Measurements from ENCODE around the gene MYRFL. TPM values are rescaled to one million over a fixed set of nuclear protein-coding genes. Genes with fewer than 3 reads are reported as not detected.

The MYRFL gene
- total RNA-seq, 1 experiment from 2014 or later, result 1.3 TPM

DNA sequence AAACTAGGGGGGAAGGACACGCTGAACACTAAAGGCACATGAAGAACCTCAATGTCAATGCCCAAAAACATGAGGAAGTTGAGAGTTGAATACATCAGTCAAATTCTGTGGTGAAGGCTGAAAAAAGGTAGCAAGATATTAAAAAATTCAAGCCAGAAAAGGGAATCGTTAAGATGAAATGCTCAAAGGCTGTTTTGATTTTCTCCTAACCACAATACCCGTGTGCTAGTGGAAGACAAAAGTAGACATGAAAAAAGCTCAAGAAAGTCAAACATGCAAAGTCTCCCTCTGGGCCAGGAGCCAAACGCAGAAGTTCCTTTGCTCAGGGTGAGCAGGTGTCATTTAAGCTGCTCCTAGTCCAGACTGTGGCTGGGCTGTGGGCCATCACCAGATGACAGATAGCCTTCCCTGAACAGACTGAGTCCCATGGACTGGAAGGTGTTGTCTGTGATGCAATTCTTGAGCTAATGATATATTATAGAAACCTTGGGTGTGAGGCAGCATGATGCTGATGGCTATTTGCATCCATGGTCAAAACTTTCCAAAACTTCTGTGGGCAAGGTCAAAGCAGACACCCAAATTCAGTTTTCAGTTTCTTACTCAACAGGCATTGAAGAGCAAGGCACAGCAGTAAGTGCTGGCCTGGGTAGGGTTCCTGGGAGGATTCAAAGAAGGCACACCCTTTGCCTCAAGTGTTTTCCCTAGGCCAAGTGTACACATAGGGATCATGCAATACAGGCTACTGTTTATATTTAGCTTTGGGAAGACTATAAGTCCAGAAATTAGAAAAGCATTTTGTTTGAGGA is 81.6 kb downstream of the MYRFL start:
- H3K9me3 Mint-ChIP-seq, result no peaks in the 10 kb centered on the region
- no peak for ATAC-seq
- CTCF ChIA-PET, result no interaction called here

DNA sequence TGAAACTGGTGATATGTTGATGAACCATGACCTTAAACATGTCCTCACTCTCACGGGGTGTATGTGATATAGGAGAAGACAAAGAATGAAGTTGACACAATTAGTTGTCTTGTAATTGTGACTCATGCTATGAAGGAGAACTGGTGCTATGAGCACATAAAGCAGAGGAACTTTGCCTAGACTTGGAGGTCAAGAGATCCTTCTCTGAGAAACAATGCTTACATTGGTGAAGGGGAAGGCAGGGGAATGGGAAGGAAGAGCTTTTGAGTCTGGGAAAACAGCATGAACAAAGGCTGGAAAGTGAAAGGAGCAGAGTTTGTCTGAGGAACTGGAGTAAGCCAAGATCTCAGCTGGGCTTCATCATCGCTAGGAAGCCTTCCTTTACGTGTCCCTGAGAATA is 83.2 kb downstream of the MYRFL start:
- DNase-seq (ENCODE audit: low spot score), result no peak
- H3K4me3 Mint-ChIP-seq, result no peak overlapping the region
- ChIA-PET POLR2A (no interaction called here), CTCF (interaction anchor here (1.0 kb wide), 1 partner anchor 24 kb away, joined by 3 read pairs; no protein-coding TSS in a partner anchor)
- H3K4me1 Mint-ChIP-seq, result peaks cover 13% of the 10 kb centered on the region
- no peak overlapping the region for H3K27ac Mint-ChIP-seq
- H3K9me3 Mint-ChIP-seq, result no peaks in the 10 kb centered on the region
- no peaks in the 10 kb centered on the region for H3K27me3 Mint-ChIP-seq (ENCODE audit: low read depth)
- no peak for ATAC-seq
- peaks cover 5% of the 10 kb centered on the region; the same call in 1 of the 2 replicates for H3K36me3 Mint-ChIP-seq
- TF ChIP-seq GRHL2 (CRISPR knock-in tag; IDR thresholded peaks at IDR 0.05; ENCODE audit: insufficient replicate concordance, severe bottlenecking) (no peak), TEAD4 (CRISPR knock-in tag; IDR thresholded peaks at IDR 0.05) (no peak), ZNF671 (CRISPR knock-in tag; IDR thresholded peaks at IDR 0.05) (no peak), ZNF416 (CRISPR knock-in tag; IDR thresholded peaks at IDR 0.05) (no peak), RORB (CRISPR knock-in tag; IDR thresholded peaks at IDR 0.05) (no peak), EMX1 (CRISPR knock-in tag; IDR thresholded peaks at IDR 0.05) (no peak), NR1H2 (CRISPR knock-in tag; IDR thresholded peaks at IDR 0.05) (no peak), TCF7 (CRISPR knock-in tag; IDR thresholded peaks at IDR 0.05; ENCODE audit: low read depth) (no peak), NR2C2 (CRISPR knock-in tag; IDR thresholded peaks at IDR 0.05) (no peak), NFATC4 (CRISPR knock-in tag; IDR thresholded peaks at IDR 0.05) (no peak), JAZF1 (CRISPR knock-in tag; IDR thresholded peaks at IDR 0.05) (no peak), ETV6 (CRISPR knock-in tag; IDR thresholded peaks at IDR 0.05) (no peak), FOXP1 (CRISPR knock-in tag; IDR thresholded peaks at IDR 0.05; ENCODE audit: borderline replicate concordance) (no peak)
- TF ChIP-seq, protein P1, sequence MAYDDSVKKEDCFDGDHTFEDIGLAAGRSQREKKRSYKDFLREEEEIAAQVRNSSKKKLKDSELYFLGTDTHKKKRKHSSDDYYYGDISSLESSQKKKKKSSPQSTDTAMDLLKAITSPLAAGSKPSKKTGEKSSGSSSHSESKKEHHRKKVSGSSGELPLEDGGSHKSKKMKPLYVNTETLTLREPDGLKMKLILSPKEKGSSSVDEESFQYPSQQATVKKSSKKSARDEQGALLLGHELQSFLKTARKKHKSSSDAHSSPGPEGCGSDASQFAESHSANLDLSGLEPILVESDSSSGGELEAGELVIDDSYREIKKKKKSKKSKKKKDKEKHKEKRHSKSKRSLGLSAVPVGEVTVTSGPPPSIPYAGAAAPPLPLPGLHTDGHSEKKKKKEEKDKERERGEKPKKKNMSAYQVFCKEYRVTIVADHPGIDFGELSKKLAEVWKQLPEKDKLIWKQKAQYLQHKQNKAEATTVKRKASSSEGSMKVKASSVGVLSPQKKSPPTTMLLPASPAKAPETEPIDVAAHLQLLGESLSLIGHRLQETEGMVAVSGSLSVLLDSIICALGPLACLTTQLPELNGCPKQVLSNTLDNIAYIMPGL (CRISPR knock-in tag; IDR thresholded peaks at IDR 0.05), result no peak
- TF ChIP-seq, protein P2, sequence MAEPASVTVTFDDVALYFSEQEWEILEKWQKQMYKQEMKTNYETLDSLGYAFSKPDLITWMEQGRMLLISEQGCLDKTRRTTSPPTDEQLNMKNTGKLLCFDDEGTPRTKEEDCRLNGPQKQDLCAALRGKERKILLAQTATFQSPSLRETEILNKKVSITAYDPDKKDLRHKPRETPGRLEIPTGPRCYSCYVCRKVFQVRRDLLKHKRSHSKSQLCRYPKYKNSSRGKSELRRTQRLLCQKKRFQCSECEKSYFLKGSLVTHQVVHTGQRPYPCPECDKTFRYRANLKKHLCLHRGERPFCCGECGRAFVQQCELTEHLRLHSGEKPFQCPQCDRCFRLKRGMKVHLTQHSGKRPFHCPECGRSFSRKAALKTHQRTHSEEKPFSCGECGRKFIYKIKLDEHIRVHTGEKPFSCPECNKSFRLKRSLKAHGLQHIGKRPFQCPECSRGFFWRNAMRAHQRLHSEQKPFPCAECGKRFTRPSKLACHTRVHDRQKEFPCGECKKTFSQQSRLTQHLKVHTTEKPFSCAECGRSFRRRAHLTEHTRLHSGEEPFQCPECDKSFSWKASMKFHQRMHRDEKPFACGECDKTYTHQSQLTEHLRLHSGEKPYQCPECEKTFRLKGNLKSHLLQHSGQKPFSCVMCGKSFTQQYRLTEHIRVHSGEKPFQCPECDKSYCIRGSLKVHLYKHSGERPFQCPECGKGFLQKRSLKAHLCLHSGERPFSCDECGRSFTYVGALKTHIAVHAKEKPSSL (CRISPR knock-in tag; conservative IDR thresholded peaks at IDR 0.05), result no peak
- TF ChIP-seq, protein P3, sequence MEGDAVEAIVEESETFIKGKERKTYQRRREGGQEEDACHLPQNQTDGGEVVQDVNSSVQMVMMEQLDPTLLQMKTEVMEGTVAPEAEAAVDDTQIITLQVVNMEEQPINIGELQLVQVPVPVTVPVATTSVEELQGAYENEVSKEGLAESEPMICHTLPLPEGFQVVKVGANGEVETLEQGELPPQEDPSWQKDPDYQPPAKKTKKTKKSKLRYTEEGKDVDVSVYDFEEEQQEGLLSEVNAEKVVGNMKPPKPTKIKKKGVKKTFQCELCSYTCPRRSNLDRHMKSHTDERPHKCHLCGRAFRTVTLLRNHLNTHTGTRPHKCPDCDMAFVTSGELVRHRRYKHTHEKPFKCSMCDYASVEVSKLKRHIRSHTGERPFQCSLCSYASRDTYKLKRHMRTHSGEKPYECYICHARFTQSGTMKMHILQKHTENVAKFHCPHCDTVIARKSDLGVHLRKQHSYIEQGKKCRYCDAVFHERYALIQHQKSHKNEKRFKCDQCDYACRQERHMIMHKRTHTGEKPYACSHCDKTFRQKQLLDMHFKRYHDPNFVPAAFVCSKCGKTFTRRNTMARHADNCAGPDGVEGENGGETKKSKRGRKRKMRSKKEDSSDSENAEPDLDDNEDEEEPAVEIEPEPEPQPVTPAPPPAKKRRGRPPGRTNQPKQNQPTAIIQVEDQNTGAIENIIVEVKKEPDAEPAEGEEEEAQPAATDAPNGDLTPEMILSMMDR (IDR thresholded peaks at IDR 0.05), result no peak
- TF ChIP-seq, protein P4, sequence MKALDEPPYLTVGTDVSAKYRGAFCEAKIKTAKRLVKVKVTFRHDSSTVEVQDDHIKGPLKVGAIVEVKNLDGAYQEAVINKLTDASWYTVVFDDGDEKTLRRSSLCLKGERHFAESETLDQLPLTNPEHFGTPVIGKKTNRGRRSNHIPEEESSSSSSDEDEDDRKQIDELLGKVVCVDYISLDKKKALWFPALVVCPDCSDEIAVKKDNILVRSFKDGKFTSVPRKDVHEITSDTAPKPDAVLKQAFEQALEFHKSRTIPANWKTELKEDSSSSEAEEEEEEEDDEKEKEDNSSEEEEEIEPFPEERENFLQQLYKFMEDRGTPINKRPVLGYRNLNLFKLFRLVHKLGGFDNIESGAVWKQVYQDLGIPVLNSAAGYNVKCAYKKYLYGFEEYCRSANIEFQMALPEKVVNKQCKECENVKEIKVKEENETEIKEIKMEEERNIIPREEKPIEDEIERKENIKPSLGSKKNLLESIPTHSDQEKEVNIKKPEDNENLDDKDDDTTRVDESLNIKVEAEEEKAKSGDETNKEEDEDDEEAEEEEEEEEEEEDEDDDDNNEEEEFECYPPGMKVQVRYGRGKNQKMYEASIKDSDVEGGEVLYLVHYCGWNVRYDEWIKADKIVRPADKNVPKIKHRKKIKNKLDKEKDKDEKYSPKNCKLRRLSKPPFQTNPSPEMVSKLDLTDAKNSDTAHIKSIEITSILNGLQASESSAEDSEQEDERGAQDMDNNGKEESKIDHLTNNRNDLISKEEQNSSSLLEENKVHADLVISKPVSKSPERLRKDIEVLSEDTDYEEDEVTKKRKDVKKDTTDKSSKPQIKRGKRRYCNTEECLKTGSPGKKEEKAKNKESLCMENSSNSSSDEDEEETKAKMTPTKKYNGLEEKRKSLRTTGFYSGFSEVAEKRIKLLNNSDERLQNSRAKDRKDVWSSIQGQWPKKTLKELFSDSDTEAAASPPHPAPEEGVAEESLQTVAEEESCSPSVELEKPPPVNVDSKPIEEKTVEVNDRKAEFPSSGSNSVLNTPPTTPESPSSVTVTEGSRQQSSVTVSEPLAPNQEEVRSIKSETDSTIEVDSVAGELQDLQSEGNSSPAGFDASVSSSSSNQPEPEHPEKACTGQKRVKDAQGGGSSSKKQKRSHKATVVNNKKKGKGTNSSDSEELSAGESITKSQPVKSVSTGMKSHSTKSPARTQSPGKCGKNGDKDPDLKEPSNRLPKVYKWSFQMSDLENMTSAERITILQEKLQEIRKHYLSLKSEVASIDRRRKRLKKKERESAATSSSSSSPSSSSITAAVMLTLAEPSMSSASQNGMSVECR (CRISPR knock-in tag; IDR thresholded peaks at IDR 0.05; ENCODE audit: borderline replicate concordance), result no peak

More for the DNA sequence above, 81.6 kb downstream of the MYRFL start:
- no peak for DNase-seq (ENCODE audit: low spot score)
- no peak for TF ChIP-seq ZNF121 (CRISPR knock-in tag; IDR thresholded peaks at IDR 0.05)
- TF ChIP-seq GTF2I (CRISPR knock-in tag; conservative IDR thresholded peaks at IDR 0.05), result no peak
- TF ChIP-seq RELA (CRISPR knock-in tag; IDR thresholded peaks at IDR 0.05; ENCODE audit: borderline replicate concordance), result no peak
- no peak for TF ChIP-seq NFE2L1 (CRISPR knock-in tag; IDR thresholded peaks at IDR 0.05)
- TF ChIP-seq ESRRA (CRISPR knock-in tag; IDR thresholded peaks at IDR 0.05; ENCODE audit: borderline replicate concordance), result no peak
- TF ChIP-seq ZNF138 (CRISPR knock-in tag; conservative IDR thresholded peaks at IDR 0.05), result no peak
- no peak for TF ChIP-seq OVOL2 (CRISPR knock-in tag; IDR thresholded peaks at IDR 0.05; ENCODE audit: borderline replicate concordance)
- TF ChIP-seq, protein P5, sequence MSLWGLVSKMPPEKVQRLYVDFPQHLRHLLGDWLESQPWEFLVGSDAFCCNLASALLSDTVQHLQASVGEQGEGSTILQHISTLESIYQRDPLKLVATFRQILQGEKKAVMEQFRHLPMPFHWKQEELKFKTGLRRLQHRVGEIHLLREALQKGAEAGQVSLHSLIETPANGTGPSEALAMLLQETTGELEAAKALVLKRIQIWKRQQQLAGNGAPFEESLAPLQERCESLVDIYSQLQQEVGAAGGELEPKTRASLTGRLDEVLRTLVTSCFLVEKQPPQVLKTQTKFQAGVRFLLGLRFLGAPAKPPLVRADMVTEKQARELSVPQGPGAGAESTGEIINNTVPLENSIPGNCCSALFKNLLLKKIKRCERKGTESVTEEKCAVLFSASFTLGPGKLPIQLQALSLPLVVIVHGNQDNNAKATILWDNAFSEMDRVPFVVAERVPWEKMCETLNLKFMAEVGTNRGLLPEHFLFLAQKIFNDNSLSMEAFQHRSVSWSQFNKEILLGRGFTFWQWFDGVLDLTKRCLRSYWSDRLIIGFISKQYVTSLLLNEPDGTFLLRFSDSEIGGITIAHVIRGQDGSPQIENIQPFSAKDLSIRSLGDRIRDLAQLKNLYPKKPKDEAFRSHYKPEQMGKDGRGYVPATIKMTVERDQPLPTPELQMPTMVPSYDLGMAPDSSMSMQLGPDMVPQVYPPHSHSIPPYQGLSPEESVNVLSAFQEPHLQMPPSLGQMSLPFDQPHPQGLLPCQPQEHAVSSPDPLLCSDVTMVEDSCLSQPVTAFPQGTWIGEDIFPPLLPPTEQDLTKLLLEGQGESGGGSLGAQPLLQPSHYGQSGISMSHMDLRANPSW (CRISPR knock-in tag; conservative IDR thresholded peaks at IDR 0.05; ENCODE audit: low read depth), result no peak
- TF ChIP-seq ZBTB21 (CRISPR knock-in tag; IDR thresholded peaks at IDR 0.05; ENCODE audit: borderline replicate concordance), result no peak
- no peak for TF ChIP-seq HMGA2 (CRISPR knock-in tag; IDR thresholded peaks at IDR 0.05)
- TF ChIP-seq CREM (CRISPR knock-in tag; IDR thresholded peaks at IDR 0.05), result no peak
- no peak overlapping the region for H3K4me3 Mint-ChIP-seq
- H3K27ac Mint-ChIP-seq, result no peak overlapping the region
- H3K36me3 Mint-ChIP-seq, result peaks cover 5% of the 10 kb centered on the region; the same call in 1 of the 2 replicates
- POLR2A ChIA-PET, result no interaction called here
- no peaks in the 10 kb centered on the region for H3K27me3 Mint-ChIP-seq (ENCODE audit: low read depth)
- H3K4me1 Mint-ChIP-seq, result peaks cover 16% of the 10 kb centered on the region

Measured in WTC11 (cell line).